Umbilical cord (tissue), 2 donors: ENCODE measurements around the gene IFNGR1. TPM values are rescaled to one million over a fixed set of nuclear protein-coding genes. Genes with fewer than 3 reads are reported as not detected.
"Not testable (repeated sequence)": the region's sequence is repeated elsewhere in the genome, so short reads cannot be mapped to it uniquely, and the experiment has no call there.

Source experiments
- DNase-seq: peaks from one replicate; pipeline ENCODE4 v3.0.0-alpha.2; 2015; ENCODE audit warnings: low spot score
- total RNA-seq: library from RNA; depleted of rRNA; stranded (reverse); fragments of >200 nt; gene quantifications from one replicate; pipeline ENCODE4 v1.2.3, GENCODE V29; 2014; ENCODE audit warnings: low replicate concordance; ENCODE audit not compliant: insufficient read depth

The IFNGR1 gene
- total RNA-seq, 1 donor from 2014 or later, result 72.0 TPM

DNA sequence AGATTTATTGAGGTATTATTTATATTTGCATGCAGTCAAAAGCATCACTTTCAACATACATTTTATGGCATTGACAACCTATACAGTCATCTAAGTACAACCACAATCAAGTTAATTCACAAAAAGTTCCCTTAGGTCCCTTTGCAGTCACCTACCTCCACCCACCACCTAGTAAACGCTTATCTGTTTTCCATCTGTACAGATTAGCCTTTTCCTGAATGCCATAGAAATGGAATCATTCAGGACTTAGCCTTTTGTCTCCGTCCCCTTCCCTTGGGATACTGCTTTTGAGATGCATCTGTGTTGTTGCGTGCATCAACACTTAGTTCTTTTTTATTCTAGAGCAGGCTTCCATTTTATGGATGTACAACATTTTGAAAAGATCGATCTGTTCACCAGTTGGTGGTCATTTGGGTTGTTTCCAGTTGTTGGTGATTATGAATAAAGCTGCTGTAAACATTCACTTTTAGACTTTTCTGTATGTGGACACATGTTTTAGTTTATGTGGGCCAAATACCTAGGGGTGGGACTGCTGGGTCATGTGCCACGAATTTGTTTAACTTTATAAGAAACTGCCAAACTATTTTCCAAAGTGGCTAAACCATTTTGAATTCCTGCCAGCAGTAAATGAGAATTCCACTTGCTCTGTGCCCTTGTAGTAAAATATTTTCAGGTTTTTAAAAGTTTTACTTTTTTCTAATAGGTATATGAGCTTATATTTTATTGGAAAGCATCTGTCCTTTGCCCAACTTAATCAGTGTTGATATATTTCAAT is 17.6 kb upstream of the IFNGR1 start:
- DNase-seq, result no peak

- no peak for DNase-seq
These were observed 16.5 kb upstream of the IFNGR1 start for GRCh38 chr6:137235686-137236085.

GRCh38 chr6:137233911-137234863 is 15.0 kb upstream of the IFNGR1 start:
- peak; percentile 68 for DNase-seq

DNA sequence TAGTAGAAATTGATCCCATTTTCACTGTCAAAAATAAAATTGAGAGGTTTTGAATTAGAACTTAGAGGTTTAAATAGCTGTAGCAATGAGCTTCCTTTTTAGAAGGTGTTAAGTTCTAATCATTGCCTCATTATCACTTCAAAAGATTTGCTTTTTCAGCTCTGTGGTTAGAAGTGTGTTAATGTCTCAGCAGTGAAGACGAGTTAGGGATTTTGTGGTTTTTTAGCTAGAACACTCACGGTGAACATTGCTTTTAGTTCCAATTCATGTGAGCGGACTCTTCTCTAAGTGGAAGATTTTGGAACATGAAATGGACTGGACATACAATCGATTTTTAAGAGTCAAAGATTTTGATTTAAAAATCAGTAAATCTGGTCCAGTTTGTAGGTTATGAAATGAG is 12.7 kb upstream of the IFNGR1 start:
- no peak for DNase-seq

GRCh38 chr6:137230956-137231555 is 11.9 kb upstream of the IFNGR1 start:
- no peak for DNase-seq

GRCh38 chr6:137230547-137230946 is 11.4 kb upstream of the IFNGR1 start:
- no peak for DNase-seq

GRCh38 chr6:137229075-137229759 is 10.0 kb upstream of the IFNGR1 start:
- DNase-seq, result no peak

DNA sequence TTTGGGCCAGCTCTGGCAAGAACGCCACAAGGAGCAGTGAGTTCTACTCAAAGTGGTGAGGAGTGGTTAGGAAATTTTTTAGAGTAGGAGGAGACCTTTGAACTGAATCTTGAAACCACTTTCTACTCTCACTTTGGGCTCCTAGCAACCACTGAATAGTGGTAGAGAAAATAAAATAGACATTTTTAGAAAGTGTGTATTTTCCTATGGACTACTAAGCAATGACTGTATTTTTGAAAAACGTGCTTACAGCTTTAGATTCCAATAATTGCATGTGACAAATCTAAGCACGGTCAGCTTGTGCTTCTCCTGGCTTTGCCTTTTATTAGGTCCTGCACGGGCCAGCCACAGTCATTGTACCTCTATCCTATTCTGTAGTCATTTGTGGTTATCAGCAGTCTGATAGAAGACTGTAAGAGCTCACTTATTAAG is 8.7 kb upstream of the IFNGR1 start:
- no peak for DNase-seq

DNA sequence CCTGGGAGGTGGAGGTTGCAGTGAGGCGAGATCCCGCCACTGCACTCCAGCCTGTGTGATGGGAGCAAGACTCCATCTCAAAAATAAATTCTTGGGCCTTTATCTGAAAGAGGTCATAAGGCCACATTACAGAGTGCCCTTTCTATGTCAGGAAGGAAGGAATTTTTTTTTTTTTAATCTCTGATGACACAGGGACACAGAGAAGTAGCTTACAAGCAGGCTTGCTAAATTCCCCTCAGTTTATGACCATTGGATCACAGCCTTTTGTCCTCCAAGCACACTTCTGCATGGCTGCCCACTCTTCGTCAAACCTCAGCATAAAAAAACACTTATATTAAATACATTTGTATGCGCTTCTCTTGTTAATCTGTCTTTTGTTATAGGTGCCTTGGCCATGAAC is 7.5 kb upstream of the IFNGR1 start:
- DNase-seq, result no peak

DNA sequence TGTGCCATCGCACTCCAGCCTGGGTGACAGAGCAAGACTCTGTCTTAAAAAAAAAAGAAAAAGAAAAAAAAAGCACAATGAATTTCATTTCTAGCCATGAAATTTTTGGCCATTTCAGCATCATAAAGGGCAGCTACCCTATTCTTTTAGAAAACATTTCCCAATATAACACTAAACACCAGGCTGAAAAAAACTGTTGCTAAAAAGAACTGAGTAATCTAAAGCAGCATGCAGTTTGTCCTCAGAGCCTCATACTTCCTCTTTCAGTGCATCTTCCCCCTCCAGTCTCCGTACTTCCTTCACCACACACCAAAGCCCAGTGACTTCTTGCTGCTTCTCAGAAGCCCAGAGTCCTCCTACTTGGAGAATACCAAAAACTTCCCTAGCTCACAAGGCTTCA is 5.6 kb upstream of the IFNGR1 start:
- DNase-seq, result no peak

DNA sequence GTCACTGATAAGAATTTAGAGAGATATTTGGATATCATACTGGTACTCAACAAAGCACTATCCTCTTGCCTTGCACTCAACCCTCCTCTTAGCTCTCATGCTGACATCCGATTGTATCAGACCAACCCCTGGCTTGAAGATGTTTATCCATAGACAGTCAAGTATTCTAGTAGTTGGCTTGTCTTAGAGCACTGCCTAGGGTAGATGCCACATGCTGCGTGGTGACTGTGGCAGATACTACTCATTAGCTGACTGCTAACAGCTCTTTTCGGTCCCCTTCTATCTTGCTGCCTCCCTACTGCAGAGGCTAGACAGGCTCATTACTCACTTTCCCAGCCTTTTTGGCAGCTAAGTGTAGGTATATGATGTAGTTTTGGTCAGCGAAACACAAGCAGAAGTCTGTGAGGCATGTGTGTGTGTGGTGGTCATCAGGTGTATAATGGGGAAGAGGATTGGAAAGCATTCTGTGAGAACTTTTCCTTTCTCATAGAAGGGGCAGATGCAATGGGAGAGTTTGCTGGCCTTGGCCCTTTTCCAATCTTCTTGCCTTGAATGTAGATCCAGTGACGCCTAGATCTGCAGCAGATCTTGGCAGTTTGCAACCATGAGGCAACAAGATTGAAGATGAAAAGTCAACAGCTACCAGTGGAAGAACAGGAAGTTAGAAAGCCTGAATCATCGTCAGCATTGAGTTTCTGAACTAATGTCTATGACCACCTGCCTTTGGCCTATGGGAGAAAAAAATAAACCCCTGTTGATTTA is 4.4 kb upstream of the IFNGR1 start:
- no peak for DNase-seq

DNA sequence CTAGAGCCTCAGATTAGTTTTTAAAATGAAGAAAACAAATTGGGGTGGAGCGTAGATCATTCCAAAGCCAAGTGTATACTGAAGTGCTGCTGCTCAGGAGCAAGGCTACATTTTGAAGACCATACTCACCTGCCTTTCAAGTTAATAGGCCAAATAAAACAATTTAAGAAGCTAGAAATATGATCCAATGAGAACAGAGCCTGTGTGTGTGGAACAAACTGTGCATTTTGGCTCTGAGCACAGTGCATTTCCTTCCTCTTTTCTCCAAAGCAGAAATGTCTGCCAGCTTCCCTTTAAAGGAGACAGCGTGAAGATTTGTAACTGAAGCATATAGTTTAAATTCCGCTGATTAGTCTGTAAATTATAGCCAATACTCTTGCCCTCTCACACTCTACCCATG is 3.2 kb upstream of the IFNGR1 start:
- DNase-seq, result no peak

DNA sequence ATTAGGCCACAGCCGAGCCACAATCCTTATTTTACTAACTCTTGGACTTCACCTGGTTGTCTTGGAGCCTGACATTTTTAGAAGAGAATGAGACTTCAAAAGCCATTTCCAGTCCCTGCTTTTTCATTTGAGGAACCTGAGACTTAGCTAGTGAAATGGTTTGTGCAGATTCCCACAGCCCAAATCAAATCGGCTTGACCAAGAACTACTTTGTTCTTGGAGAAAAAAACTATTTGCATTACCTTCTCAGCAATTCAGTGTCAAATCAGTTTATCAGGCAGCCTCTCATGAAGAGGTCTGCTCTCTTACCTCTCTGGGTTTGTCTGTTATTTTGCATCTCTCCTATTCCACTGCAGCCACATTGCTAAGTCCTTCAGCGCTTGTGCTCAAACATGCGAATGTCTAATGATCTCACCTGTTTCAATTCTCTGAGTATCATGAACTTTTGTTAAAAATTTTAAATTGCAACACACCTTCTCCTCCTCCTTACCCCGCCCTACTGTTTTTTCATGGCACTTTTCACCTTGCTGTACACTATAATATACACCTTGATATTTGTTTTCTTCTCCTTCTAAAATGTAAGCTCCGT is 573 bp upstream of the IFNGR1 start:
- no peak for DNase-seq

GRCh38 chr6:137218473-137218916 is 690 bp downstream of the IFNGR1 start:
- DNase-seq, result peak; percentile 55

DNA sequence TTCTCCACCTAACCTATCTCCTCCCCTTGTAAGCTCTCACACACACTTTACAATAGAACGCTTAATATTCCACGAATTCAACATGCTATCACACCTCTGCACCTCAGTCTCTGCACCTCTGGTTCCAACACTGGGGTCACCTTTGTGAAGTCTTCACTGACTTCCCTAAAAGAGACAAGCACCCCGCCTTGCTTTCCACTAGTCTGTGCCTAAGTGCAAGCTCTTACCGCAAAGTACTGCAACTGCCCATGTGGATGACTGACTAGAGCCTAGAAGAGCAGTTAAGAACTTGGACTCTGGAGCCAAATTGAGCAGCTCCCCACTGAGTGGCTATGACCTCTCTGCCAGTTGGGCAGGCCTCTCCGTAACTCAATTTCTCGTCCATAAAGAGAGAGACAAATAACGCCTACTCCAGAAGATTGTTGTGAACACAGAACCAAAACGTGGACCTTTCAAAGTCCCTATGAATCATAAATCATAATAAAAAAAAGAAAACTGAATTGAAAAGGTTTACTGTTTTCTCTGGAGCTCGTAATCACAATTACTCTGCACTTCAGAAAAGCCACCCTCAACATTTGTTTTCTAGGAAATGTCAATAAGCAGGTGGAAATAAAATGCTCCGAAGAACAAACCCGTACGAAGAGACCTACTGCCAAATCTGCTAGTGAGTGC is 1.2 kb downstream of the IFNGR1 start:
- no peak for DNase-seq

DNA sequence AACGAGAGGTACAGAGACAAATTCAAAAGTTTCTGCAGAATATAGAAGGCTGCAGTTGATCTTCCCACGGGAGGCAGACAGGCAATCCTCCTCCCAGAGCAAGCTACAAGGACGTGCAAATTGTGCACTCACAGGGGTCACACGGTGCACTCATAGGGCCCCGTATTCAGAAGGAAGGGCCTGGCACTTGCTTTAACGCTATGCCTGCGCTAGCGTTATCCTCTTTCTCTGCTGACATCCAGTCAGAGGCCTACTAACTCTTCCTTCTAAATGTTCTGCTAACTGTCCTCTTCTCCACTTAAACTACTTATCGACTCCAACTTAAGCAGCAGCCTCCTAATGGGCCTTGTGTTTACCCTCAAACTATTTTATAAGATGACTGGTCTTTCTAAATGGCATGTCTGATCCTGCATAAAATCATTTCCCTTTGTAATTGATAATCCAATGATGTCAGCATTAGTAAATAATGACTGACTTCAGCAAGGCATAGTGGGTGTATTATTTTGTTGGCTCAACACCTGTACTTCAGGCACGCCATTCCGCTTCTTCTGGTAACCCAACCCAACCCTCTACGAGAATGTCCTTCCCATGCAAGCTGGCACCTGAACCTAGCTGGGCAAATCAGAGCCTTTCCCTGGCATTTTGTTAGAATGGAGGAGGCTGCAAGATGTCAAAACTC is 2.2 kb downstream of the IFNGR1 start:
- no peak for DNase-seq

- DNase-seq, result no peak
These were observed 3.1 kb downstream of the IFNGR1 start for GRCh38 chr6:137216106-137216505.

GRCh38 chr6:137215630-137216029 is 3.6 kb downstream of the IFNGR1 start:
- not testable (repeated sequence) for DNase-seq

DNA sequence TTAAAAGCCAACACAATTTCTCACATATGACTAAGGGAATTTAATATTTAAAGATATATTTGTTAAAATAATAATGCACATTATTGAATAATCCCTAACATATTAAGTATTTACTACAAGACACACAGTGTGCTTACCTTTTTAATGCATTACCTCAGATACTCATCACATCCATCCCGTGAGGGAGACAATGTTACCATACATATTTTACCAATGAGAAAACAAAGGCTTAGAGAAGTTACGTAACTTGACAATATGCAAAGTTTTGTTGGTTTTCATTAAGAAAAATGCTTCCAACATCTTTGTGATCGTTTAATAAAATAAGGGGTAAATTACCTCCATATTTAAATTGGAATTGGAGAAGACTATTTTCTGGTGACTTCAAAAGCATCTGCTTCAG is 4.3 kb downstream of the IFNGR1 start:
- no peak for DNase-seq
